SK-N-SH (cell line): ENCODE data around the gene PRDM15. TPM values are rescaled to one million over a fixed set of nuclear protein-coding genes. Genes with fewer than 3 reads are reported as not detected.

Experiments used
- CTCF ChIA-PET: fragments of 300-600, 350-600 bp; formaldehyde crosslinking; extraction: SDS; loops from one replicate; lab custom pipeline; 2021; lab: Yijun Ruan, JAX
- POLR2A ChIA-PET: fragments of 350-600 bp; sonication (Branson Sonifier 250); formaldehyde crosslinking; extraction: SDS; loops from one replicate; lab custom pipeline; 2020; ENCODE audit warnings: antibody characterized with exemption, inconsistent platforms; lab: Yijun Ruan, JAX
- DNase-seq: peaks from one replicate; pipeline ENCODE4 v3.0.0; 2012
- H2AFZ ChIP-seq: fragments of 200-600 bp; sonication (generic); 2 replicates; pipeline ENCODE4 v1.8.1; 2016; ENCODE audit warnings: antibody characterized with exemption, mild to moderate bottlenecking, low read depth
- H3F3A ChIP-seq: fragments of 200-600 bp; sonication (generic); replicated peaks from 2 replicates; pipeline ENCODE3; 2016; ENCODE audit warnings: antibody characterized with exemption, mild to moderate bottlenecking; ENCODE audit not compliant: insufficient read depth
- H3K27ac ChIP-seq, 2 experiments: fragments of 200-500 bp in 1 of 2; fragments of 200-600 bp in 1 of 2; sonication (Bioruptor generic) in 1 of 2; sonication (generic), shearing (Covaris generic) in 1 of 2; 2 replicates each; pipeline versions ENCODE4 v1.5.1 to v1.6.1; 2014 to 2016; ENCODE audit warnings: low read depth in 2 of 2, inconsistent platforms in 1 of 2, low read length in 1 of 2, mild to moderate bottlenecking in 1 of 2, mixed read lengths in 1 of 2
- H3K27me3 ChIP-seq: fragments of 200-600 bp; sonication (generic), shearing (Covaris generic); 2 replicates; pipeline ENCODE4 v1.6.1; 2016; ENCODE audit warnings: mixed run types; ENCODE audit not compliant: insufficient read depth
- H3K36me3 ChIP-seq, 2 experiments: fragments of 200-500 bp in 1 of 2; fragments of 200-600 bp in 1 of 2; sonication (Bioruptor generic) in 1 of 2; sonication (generic) in 1 of 2; replicated peaks in 1 of 2; 2 replicates each; pipeline versions ENCODE3 to v1.5.1; 2014 to 2016; ENCODE audit warnings: low read length in 1 of 2, mild to moderate bottlenecking in 1 of 2; ENCODE audit not compliant: insufficient read depth in 2 of 2, control insufficient read depth in 1 of 2
- H3K4me1 ChIP-seq, 2 experiments: fragments of 200-500 bp in 1 of 2; fragments of 200-600 bp in 1 of 2; sonication (Bioruptor generic) in 1 of 2; sonication (generic), shearing (Covaris generic) in 1 of 2; 2 replicates each; pipeline versions ENCODE4 v1.5.1 to v1.6.1; 2014 to 2016; ENCODE audit warnings: low read depth in 1 of 2, low read length in 1 of 2, mixed run types in 1 of 2; ENCODE audit not compliant: insufficient read depth in 2 of 2, control insufficient read depth in 1 of 2
- H3K4me2 ChIP-seq: fragments of 200-600 bp; sonication (generic), shearing (Covaris generic); 2 replicates; pipeline ENCODE4 v1.6.1; 2017; ENCODE audit warnings: mixed run types
- H3K4me3 ChIP-seq, 2 experiments: fragments of 200-500 bp in 1 of 2; fragments of 200-600 bp in 1 of 2; sonication (Bioruptor generic) in 1 of 2; sonication (generic), shearing (Covaris generic) in 1 of 2; 2 replicates each; pipeline versions ENCODE4 v1.5.1 to v1.8.1; 2014 to 2016; ENCODE audit warnings: low read depth in 2 of 2, inconsistent platforms in 1 of 2, low read length in 1 of 2, mild to moderate bottlenecking in 1 of 2, mixed read lengths in 1 of 2, moderate library complexity in 1 of 2
- H3K79me2 ChIP-seq: fragments of 200-600 bp; sonication (generic); 2 replicates; pipeline ENCODE4 v1.8.1; 2017; ENCODE audit warnings: mild to moderate bottlenecking; ENCODE audit not compliant: insufficient read depth
- H3K9ac ChIP-seq: fragments of 200-600 bp; sonication (generic); 2 replicates; pipeline ENCODE4 v1.6.1; 2017; ENCODE audit warnings: mixed run types
- H3K9me2 ChIP-seq: fragments of 200-600 bp; sonication (generic); 2 replicates; pipeline ENCODE4 v1.6.1; 2017; ENCODE audit warnings: mixed run types
- H3K9me3 ChIP-seq: fragments of 200-600 bp; sonication (generic); 2 replicates; pipeline ENCODE4 v1.6.1; 2017; ENCODE audit warnings: mixed run types, mild to moderate bottlenecking, moderate library complexity
- H4K20me1 ChIP-seq: fragments of 200-600 bp; sonication (generic); 2 replicates; pipeline ENCODE4 v1.6.1; 2017; ENCODE audit warnings: mild to moderate bottlenecking, mixed run types; ENCODE audit not compliant: insufficient read depth
- ELF1 ChIP-seq: IDR thresholded peaks from 2 replicates; pipeline ENCODE4 v1.4.0; 2012
- EP300 ChIP-seq, 2 experiments: IDR thresholded peaks; 2 replicates each; pipeline versions ENCODE4 v1.4.0 to v1.6.1; 2012; ENCODE audit warnings: borderline replicate concordance in 1 of 2, low read depth in 1 of 2, low read length in 1 of 2
- EZH2phosphoT487 ChIP-seq: fragments of 200-600 bp; sonication (generic); IDR thresholded peaks from 2 replicates; pipeline ENCODE4 v1.6.1; 2017; ENCODE audit warnings: low read depth, mixed run types, mild to moderate bottlenecking, antibody characterized with exemption, moderate library complexity, borderline replicate concordance
- FOSL2 ChIP-seq: IDR thresholded peaks from 2 replicates; pipeline ENCODE4 v1.4.0; 2012; ENCODE audit warnings: low read depth, mild to moderate bottlenecking, moderate library complexity, borderline replicate concordance
- FOXJ3 ChIP-seq: sonication (generic); formaldehyde crosslinking; IDR thresholded peaks from 2 replicates; pipeline ENCODE4 v1.5.1; 2020; ENCODE audit warnings: mild to moderate bottlenecking, missing genetic modification reagents
- GABPA ChIP-seq: IDR thresholded peaks from 2 replicates; pipeline ENCODE4 v1.4.0; 2012; ENCODE audit warnings: low read depth, mild to moderate bottlenecking
- GATA2 ChIP-seq: sonication (generic); formaldehyde crosslinking; IDR thresholded peaks from 2 replicates; pipeline ENCODE4 v1.5.0; 2020; ENCODE audit warnings: mild to moderate bottlenecking, missing genetic modification reagents
- JUND ChIP-seq: IDR thresholded peaks from 2 replicates; pipeline ENCODE4 v1.4.0; 2012
- NFIC ChIP-seq: IDR thresholded peaks from 2 replicates; pipeline ENCODE4 v1.4.0; 2012; ENCODE audit warnings: borderline replicate concordance
- RXRA ChIP-seq: IDR thresholded peaks from 2 replicates; pipeline ENCODE4 v1.4.0; 2012; ENCODE audit warnings: low read depth, mild to moderate bottlenecking, borderline replicate concordance
- TAF1 ChIP-seq: IDR thresholded peaks from 2 replicates; pipeline ENCODE4 v1.6.1; 2012; ENCODE audit warnings: low read depth, mild to moderate bottlenecking, low read length, moderate library complexity, borderline replicate concordance
- TEAD4 ChIP-seq: IDR thresholded peaks from 2 replicates; pipeline ENCODE4 v1.4.0; 2012; ENCODE audit warnings: mild to moderate bottlenecking, borderline replicate concordance; ENCODE audit not compliant: insufficient read depth
- YY1 ChIP-seq: IDR thresholded peaks from 2 replicates; pipeline ENCODE4 v1.4.0; 2012; ENCODE audit warnings: low read depth, mild to moderate bottlenecking
- ZBTB33 ChIP-seq: IDR thresholded peaks from 2 replicates; pipeline ENCODE4 v1.4.0; 2012; ENCODE audit warnings: low read depth, borderline replicate concordance
- WGBS: methylation state at CpG from one replicate; pipeline ENCODE4 v1.1.6; 2017; ENCODE audit warnings: low lambda C conversion rate; 5-methylcytosine and 5-hydroxymethylcytosine counted together
- polyA plus RNA-seq, 3 experiments: library from polyadenylated mRNA; depleted of rRNA; stranded (reverse); fragments of >200 nt; gene quantifications; 2 replicates each; pipeline ENCODE4 v1.2.3, GENCODE V29; 2012
- TF ChIP-seq, protein P1 (sequence below): fragments of 150-350 bp; IDR thresholded peaks from 2 replicates; pipeline ENCODE4 v1.6.1; 2016; ENCODE audit warnings: mild to moderate bottlenecking, low read depth, low read length
- TF ChIP-seq, protein P2 (sequence below): fragments of 150-350 bp; IDR thresholded peaks from 2 replicates; pipeline ENCODE4 v1.6.1; 2017; ENCODE audit warnings: antibody characterized with exemption, low read length, low read depth, borderline replicate concordance
- TF ChIP-seq, protein P3 (sequence below): IDR thresholded peaks from 2 replicates; pipeline ENCODE4 v1.4.0; 2012; ENCODE audit warnings: low read depth

Gene PRDM15
- polyA plus RNA-seq, 1 of the 3 experiments (the other 2 are of a cell fraction): 7.0 TPM

- Histone ChIP-seq H3K4me3 (no peak overlapping the region), H3K27me3 (no peaks in the 10 kb centered on the region), H3K9me2 (no peaks in the 10 kb centered on the region), H3K27ac (no peak overlapping the region), H3K4me1 (no peaks in the 10 kb centered on the region), H2AFZ (no peak overlapping the region), H3K9me3 (no peaks in the 10 kb centered on the region), H3K79me2 (no peaks in the 10 kb centered on the region), H3K4me2 (no peak overlapping the region), H3K36me3 (peaks cover 3 to 33% of the 10 kb centered on the region in 2 experiments), H4K20me1 (no peaks in the 10 kb centered on the region), H3K9ac (no peak overlapping the region), H3F3A (no peaks in the 10 kb centered on the region)
- WGBS: 89% methylated on average over 19 of the region's 19 CpGs
- no peak for DNase-seq
- CTCF ChIA-PET: interaction anchor here (3.2 kb wide), 1 partner anchor 14 kb away, joined by 15 read pairs; no protein-coding TSS in a partner anchor
- TF ChIP-seq RXRA (no peak), NFIC (no peak), YY1 (no peak), JUND (no peak), EZH2phosphoT487 (no peak), EP300 (IDR thresholded peaks at IDR 0.05; ENCODE audit: borderline replicate concordance in 1 of 2, low read depth in 1 of 2, low read length in 1 of 2) (no peak), TAF1 (no peak), GABPA (no peak), ZBTB33 (no peak), GATA2 (CRISPR knock-in tag) (no peak), FOSL2 (no peak), ELF1 (no peak)
- TF ChIP-seq, protein P1, sequence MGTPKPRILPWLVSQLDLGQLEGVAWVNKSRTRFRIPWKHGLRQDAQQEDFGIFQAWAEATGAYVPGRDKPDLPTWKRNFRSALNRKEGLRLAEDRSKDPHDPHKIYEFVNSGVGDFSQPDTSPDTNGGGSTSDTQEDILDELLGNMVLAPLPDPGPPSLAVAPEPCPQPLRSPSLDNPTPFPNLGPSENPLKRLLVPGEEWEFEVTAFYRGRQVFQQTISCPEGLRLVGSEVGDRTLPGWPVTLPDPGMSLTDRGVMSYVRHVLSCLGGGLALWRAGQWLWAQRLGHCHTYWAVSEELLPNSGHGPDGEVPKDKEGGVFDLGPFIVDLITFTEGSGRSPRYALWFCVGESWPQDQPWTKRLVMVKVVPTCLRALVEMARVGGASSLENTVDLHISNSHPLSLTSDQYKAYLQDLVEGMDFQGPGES: no peak
- TF ChIP-seq, protein P2, sequence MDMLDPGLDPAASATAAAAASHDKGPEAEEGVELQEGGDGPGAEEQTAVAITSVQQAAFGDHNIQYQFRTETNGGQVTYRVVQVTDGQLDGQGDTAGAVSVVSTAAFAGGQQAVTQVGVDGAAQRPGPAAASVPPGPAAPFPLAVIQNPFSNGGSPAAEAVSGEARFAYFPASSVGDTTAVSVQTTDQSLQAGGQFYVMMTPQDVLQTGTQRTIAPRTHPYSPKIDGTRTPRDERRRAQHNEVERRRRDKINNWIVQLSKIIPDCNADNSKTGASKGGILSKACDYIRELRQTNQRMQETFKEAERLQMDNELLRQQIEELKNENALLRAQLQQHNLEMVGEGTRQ: no peak
- POLR2A ChIA-PET: no interaction called here
Measured at GRCh38 chr21:41802684-41803083, 76.5 kb downstream of the PRDM15 start.

- Histone ChIP-seq H3K9me2 (no peaks in the 10 kb centered on the region), H3K79me2 (no peaks in the 10 kb centered on the region), H3K4me3 (no peak overlapping the region), H3F3A (no peaks in the 10 kb centered on the region), H3K27ac (no peak overlapping the region), H3K9ac (no peak overlapping the region), H4K20me1 (no peaks in the 10 kb centered on the region), H2AFZ (no peak overlapping the region), H3K27me3 (no peaks in the 10 kb centered on the region), H3K4me2 (no peak overlapping the region), H3K4me1 (no peaks in the 10 kb centered on the region), H3K36me3 (peaks cover 3 to 33% of the 10 kb centered on the region in 2 experiments), H3K9me3 (no peaks in the 10 kb centered on the region)
- no peak for TF ChIP-seq GATA2 (CRISPR knock-in tag)
- no peak for TF ChIP-seq RXRA
- TF ChIP-seq NFIC: no peak
- TF ChIP-seq, protein P1: no peak
- no peak for TF ChIP-seq FOSL2
- no peak for TF ChIP-seq FOXJ3 (CRISPR knock-in tag)
- TF ChIP-seq, protein P3, sequence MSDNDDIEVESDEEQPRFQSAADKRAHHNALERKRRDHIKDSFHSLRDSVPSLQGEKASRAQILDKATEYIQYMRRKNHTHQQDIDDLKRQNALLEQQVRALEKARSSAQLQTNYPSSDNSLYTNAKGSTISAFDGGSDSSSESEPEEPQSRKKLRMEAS: no peak
- no peak for TF ChIP-seq TEAD4
- TF ChIP-seq JUND: no peak
- WGBS: 82% methylated on average over 5 of the region's 5 CpGs
- DNase-seq: no peak
- ChIA-PET CTCF (interaction anchor here (3.2 kb wide), 1 partner anchor 15 kb away, joined by 15 read pairs; no protein-coding TSS in a partner anchor), POLR2A (no interaction called here)
Measured at GRCh38 chr21:41802198-41802584, 77.0 kb downstream of the PRDM15 start.
